HL-60 (cell line): ENCODE data around the gene P2RY6.

Experiments used
- TF ChIP-seq, protein P1 (sequence below): IDR thresholded peaks from one replicate; pipeline ENCODE4 v1.5.1; 2011; ENCODE audit warnings: low read length, control low read depth, inconsistent platforms; ENCODE audit not compliant: insufficient read depth
- TF ChIP-seq, protein P2 (sequence below): IDR thresholded peaks from 2 replicates; pipeline ENCODE4 v1.6.1; 2012; ENCODE audit warnings: low read depth; ENCODE audit not compliant: insufficient replicate concordance

DNA sequence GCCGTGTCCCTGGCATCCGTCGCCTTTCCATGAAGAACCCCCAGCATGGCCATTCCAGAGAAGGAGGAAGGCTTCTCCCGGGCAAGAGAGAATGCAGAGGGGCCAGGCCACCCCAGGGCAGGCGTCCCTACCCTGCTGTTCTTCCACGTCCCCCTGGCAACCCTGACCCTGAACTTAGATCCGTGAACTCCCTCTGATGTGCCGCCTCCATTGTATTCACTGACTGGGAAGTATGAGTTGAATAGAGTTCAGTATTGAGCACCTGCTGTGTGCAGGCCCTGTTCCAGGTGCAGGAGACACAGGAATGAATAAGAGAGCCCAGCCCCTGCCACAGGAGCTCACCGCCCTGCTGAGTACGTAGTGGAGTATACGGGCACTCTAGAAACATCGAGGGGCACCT, 74.9 kb downstream of the P2RY6 start:
- TF ChIP-seq, protein P1, sequence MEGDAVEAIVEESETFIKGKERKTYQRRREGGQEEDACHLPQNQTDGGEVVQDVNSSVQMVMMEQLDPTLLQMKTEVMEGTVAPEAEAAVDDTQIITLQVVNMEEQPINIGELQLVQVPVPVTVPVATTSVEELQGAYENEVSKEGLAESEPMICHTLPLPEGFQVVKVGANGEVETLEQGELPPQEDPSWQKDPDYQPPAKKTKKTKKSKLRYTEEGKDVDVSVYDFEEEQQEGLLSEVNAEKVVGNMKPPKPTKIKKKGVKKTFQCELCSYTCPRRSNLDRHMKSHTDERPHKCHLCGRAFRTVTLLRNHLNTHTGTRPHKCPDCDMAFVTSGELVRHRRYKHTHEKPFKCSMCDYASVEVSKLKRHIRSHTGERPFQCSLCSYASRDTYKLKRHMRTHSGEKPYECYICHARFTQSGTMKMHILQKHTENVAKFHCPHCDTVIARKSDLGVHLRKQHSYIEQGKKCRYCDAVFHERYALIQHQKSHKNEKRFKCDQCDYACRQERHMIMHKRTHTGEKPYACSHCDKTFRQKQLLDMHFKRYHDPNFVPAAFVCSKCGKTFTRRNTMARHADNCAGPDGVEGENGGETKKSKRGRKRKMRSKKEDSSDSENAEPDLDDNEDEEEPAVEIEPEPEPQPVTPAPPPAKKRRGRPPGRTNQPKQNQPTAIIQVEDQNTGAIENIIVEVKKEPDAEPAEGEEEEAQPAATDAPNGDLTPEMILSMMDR: no peak
- TF ChIP-seq, protein P2, sequence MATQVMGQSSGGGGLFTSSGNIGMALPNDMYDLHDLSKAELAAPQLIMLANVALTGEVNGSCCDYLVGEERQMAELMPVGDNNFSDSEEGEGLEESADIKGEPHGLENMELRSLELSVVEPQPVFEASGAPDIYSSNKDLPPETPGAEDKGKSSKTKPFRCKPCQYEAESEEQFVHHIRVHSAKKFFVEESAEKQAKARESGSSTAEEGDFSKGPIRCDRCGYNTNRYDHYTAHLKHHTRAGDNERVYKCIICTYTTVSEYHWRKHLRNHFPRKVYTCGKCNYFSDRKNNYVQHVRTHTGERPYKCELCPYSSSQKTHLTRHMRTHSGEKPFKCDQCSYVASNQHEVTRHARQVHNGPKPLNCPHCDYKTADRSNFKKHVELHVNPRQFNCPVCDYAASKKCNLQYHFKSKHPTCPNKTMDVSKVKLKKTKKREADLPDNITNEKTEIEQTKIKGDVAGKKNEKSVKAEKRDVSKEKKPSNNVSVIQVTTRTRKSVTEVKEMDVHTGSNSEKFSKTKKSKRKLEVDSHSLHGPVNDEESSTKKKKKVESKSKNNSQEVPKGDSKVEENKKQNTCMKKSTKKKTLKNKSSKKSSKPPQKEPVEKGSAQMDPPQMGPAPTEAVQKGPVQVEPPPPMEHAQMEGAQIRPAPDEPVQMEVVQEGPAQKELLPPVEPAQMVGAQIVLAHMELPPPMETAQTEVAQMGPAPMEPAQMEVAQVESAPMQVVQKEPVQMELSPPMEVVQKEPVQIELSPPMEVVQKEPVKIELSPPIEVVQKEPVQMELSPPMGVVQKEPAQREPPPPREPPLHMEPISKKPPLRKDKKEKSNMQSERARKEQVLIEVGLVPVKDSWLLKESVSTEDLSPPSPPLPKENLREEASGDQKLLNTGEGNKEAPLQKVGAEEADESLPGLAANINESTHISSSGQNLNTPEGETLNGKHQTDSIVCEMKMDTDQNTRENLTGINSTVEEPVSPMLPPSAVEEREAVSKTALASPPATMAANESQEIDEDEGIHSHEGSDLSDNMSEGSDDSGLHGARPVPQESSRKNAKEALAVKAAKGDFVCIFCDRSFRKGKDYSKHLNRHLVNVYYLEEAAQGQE: no peak
